GM13977 (cell line): ENCODE measurements around the gene IPO11.

Source experiments
- DNase-seq: peaks from one replicate; pipeline ENCODE4 v3.0.0; 2012; ENCODE audit warnings: low spot score
- CTCF ChIP-seq: IDR thresholded peaks from 2 replicates; pipeline ENCODE4 v1.5.1; 2012; ENCODE audit warnings: mild to moderate bottlenecking, control low read depth; ENCODE audit not compliant: insufficient read depth; ENCODE audit errors: extremely low read depth, missing control alignments
- in situ Hi-C: fragments of 300-500 bp; cut with MboI; formaldehyde crosslinking; loops from one replicate; pipeline ENCODE4 v1.12.0; 2022; ENCODE audit warnings: low sequenced_read_pairs, low pct_unique_long_range_greater_than_20kb, mixed read lengths, inconsistent platforms; ENCODE audit not compliant: unreplicated experiment

IPO11 gene

GRCh38 chr5:62605638-62606037 is 193.1 kb downstream of the IPO11 start:
- DNase-seq: no peak
- no peak for TF ChIP-seq CTCF
- in situ Hi-C loops: no loop called here

DNA sequence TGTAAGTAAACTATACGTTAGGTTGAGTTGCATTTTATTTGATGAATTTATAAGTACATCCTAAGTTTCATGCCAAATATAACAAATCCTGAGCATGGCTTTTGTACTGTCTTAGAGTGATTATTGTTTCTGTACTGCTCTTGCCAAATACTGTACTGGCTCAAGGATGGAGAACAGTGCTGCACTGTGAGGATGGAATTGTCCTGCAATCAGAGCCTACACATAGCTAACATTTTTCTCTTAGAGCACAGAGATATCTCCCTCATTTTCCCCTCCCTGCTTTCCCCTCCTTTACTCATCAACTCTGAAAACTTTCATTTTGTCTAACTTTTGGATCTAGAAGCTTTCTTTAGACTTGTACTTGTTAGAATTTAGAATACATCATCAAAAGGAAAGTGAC is 194.3 kb downstream of the IPO11 start:
- in situ Hi-C loops: no loop called here
- DNase-seq: no peak
- TF ChIP-seq CTCF: no peak

DNA sequence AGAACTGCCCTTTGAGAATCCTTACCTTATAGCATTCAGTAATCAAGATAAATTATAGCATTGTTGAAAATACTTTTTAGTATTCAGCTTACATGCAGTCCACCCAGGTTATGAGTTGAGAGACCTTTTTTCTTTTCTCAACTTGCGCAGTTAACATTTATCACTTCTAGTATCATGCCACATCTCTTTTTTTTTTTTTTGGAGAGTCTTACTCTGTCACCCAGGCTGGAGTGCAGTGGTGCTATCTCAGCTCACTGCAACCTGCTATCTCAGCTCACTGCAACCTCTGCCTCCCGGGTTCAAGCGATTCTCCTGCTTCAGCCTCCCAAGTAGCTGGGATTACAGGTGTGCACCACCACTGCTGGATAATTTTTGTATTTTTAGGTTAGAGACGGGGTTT is 195.1 kb downstream of the IPO11 start:
- in situ Hi-C loops: no loop called here
- no peak for DNase-seq
- TF ChIP-seq CTCF: no peak

DNA sequence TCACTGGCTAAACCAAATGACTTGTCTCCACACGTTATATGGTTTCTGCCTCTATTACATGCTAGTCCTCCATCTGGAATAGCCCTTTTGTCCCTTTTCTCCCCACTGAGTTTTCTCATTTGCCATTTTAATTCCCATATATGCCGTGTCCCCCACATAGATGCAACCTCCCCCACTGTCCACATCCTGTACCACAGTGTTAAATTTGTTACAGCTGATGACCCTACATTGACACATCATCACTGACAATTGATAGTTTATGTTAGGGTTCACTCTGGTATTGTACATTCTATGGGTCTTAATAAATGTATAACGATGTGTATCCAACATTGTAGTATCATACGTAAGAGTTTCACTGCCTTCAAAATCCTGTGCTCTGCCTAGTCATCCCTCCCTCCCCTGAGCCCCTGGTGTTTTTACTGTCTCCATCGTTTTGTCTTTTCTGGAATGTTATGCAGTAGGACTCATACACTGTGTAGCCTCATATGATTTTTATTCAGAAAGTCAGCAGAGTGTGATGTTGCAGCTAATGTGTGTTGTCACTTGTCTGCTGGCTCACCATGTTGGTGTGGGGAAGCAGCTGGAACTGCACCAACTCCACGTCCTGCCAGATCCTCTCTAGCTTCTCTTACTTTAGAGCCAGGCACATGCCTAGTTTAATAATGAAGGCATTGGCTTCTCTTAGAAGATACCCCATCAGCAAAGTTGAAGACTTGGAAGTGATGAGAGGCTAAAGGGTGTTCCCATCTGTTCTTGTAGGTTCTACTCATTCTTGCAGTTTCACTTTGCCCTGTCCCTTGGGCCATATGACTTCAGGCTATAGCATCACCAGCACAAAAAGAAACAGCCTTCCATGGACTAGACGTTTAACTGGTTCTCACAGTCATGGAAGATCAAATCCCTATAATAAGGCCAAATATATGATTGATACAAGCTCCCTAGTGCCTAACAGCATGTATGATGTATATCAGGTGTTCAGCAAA is 196.3 kb downstream of the IPO11 start:
- in situ Hi-C loops: no loop called here
- DNase-seq: no peak
- TF ChIP-seq CTCF: no peak

DNA sequence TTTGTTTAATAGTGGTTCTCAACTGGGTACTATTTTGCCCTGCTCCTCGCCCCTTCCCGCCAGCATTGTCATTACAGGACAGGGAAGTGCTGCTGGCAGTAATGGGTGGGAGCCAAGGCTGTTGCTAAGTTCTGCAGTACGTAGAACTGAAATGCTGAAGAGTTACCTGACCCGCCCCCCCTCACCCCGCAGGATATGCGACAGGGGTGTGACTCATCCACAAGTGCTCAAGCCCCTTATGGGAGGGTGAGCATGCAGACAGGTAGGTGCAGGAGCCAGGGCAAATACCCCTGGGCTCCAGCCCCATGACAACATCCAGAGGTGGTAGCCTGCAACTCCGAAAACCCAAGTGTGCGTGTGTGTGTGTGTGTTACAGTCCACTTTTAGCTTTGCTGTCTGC is 201.8 kb downstream of the IPO11 start:
- in situ Hi-C loops: no loop called here
- no peak for TF ChIP-seq CTCF
- DNase-seq: no peak

- TF ChIP-seq CTCF: no peak
- no peak for DNase-seq
Observed at GRCh38 chr5:62616615-62617277, 204.2 kb downstream of the IPO11 start.

More at GRCh38 chr5:62616615-62617277, 204.2 kb downstream of the IPO11 start:
- in situ Hi-C loops: no loop called here
